ENCODE measurements around the gene SMARCC1.

The SMARCC1 gene

GRCh38 chr3:47678446-47679338 lies 103.0 kb downstream of the SMARCC1 start:
- H3K4me1 ChIP-seq (ENCODE audit: insufficient read depth, poor library complexity, severe bottlenecking) = no peaks in the 10 kb centered on the region
- H3K27me3 ChIP-seq (ENCODE audit: insufficient read depth, poor library complexity, severe bottlenecking) = no peaks in the 10 kb centered on the region
- TF ChIP-seq CTCF (IDR thresholded peaks at IDR 0.05; ENCODE audit: poor library complexity, severe bottlenecking) = no peak
- H3K4me3 ChIP-seq (ENCODE audit: severe bottlenecking) = no peak overlapping the region
- H3K9me3 ChIP-seq (ENCODE audit: severe bottlenecking) = no peaks in the 10 kb centered on the region
- no peak for ATAC-seq (ENCODE audit: low read depth)
- H3K36me3 ChIP-seq (ENCODE audit: low read depth) = peaks cover 87% of the 10 kb centered on the region
- no peak for DNase-seq (ENCODE audit: low spot score)
- H3K27ac ChIP-seq (ENCODE audit: poor library complexity, severe bottlenecking) = no peak overlapping the region

GRCh38 chr3:47669026-47669749 lies 112.5 kb downstream of the SMARCC1 start:
- Histone ChIP-seq H3K27me3 (ENCODE audit: insufficient read depth, poor library complexity, severe bottlenecking) (no peaks in the 10 kb centered on the region), H3K9me3 (ENCODE audit: severe bottlenecking) (no peaks in the 10 kb centered on the region), H3K4me1 (ENCODE audit: insufficient read depth, poor library complexity, severe bottlenecking) (peaks cover 9% of the 10 kb centered on the region), H3K4me3 (ENCODE audit: severe bottlenecking) (no peak overlapping the region), H3K27ac (ENCODE audit: poor library complexity, severe bottlenecking) (no peak overlapping the region), H3K36me3 (ENCODE audit: low read depth) (peaks cover 72% of the 10 kb centered on the region)
- DNase-seq (ENCODE audit: low spot score) (no peak), ATAC-seq (ENCODE audit: low read depth) (peak; percentile 65)
- no peak for TF ChIP-seq CTCF (IDR thresholded peaks at IDR 0.05; ENCODE audit: poor library complexity, severe bottlenecking)

- Histone ChIP-seq H3K36me3 (ENCODE audit: low read depth) (peaks cover 68% of the 10 kb centered on the region), H3K27me3 (ENCODE audit: insufficient read depth, poor library complexity, severe bottlenecking) (no peaks in the 10 kb centered on the region), H3K27ac (ENCODE audit: poor library complexity, severe bottlenecking) (no peak overlapping the region), H3K4me3 (ENCODE audit: severe bottlenecking) (no peak overlapping the region), H3K4me1 (ENCODE audit: insufficient read depth, poor library complexity, severe bottlenecking) (peaks cover 9% of the 10 kb centered on the region), H3K9me3 (ENCODE audit: severe bottlenecking) (no peaks in the 10 kb centered on the region)
- TF ChIP-seq CTCF (IDR thresholded peaks at IDR 0.05; ENCODE audit: poor library complexity, severe bottlenecking) = no peak
- no peak for ATAC-seq (ENCODE audit: low read depth)
- DNase-seq (ENCODE audit: low spot score) = no peak
Measured at GRCh38 chr3:47666118-47666517, 115.6 kb downstream of the SMARCC1 start.

- no peak for DNase-seq (ENCODE audit: low spot score)
- peaks cover 68% of the 10 kb centered on the region for H3K36me3 ChIP-seq (ENCODE audit: low read depth)
Measured at GRCh38 chr3:47664519-47664918, 117.2 kb downstream of the SMARCC1 start.

More at GRCh38 chr3:47664519-47664918, 117.2 kb downstream of the SMARCC1 start:
- TF ChIP-seq CTCF (IDR thresholded peaks at IDR 0.05; ENCODE audit: poor library complexity, severe bottlenecking) = no peak
- H3K4me3 ChIP-seq (ENCODE audit: severe bottlenecking) = no peak overlapping the region
- H3K9me3 ChIP-seq (ENCODE audit: severe bottlenecking) = no peaks in the 10 kb centered on the region
- ATAC-seq (ENCODE audit: low read depth) = peak; percentile 57; the same call in 2 of the 3 replicates
- H3K27me3 ChIP-seq (ENCODE audit: insufficient read depth, poor library complexity, severe bottlenecking) = no peaks in the 10 kb centered on the region
- peaks cover 7% of the 10 kb centered on the region for H3K4me1 ChIP-seq (ENCODE audit: insufficient read depth, poor library complexity, severe bottlenecking)
- no peak overlapping the region for H3K27ac ChIP-seq (ENCODE audit: poor library complexity, severe bottlenecking)

Data from RWPE2 (cell line).